HG03571 (cell line): ENCODE measurements around the gene NR2C2.
"Not testable (repeated sequence)": the region's sequence is repeated elsewhere in the genome, so short reads cannot be mapped to it uniquely, and the experiment has no call there.

Experiments
- ATAC-seq: cut with Tn5 transposase; IDR thresholded peaks from one replicate; pipeline ENCODE4 v1.9.1; 2021; ENCODE audit not compliant: unreplicated experiment

Gene NR2C2

DNA sequence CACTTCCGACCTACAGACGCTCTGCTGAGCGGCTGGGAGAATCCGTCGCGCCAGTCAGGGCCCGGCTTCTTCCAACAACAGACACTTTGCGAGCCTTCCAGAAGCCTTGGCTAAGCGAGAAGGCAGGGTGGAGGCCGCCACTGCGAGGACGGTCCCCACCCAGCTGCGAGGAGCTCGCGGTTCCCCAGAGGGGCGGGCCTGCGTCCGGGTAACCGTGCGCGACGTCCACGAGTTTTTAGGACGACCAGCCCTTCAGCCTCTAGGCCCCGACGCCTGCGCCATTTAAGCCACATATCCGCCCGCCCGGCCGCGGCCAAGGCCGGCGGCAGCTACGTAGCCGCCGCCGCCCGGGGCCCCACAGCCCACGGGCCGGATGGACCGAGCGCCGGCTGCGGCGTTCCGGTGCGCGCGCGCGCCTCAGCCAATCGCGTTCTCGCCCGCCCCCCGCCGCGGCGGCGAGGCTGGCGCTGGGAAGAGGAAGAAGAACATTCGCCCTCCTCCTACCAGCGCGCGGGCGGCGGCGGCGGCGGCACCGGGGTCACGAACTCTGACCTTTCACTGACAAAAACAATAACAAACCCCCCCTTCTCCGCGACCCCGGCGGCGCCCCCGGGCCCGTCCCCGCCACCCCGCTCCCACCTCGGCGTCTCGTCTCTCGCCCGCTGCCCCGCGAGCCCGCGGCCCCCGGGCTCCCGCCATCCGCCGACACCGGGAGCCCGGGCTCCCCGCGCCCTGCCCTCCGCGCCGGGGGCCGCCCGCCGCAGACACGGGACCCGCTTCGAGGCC is at the start of gene NR2C2:
Gene NR2C2, plus strand, starts transcription at position 484 of the 786 bp plus-strand sequence. CDS start 56,332 bp downstream, outside the sequence.
- peak; percentile 56 for ATAC-seq

DNA sequence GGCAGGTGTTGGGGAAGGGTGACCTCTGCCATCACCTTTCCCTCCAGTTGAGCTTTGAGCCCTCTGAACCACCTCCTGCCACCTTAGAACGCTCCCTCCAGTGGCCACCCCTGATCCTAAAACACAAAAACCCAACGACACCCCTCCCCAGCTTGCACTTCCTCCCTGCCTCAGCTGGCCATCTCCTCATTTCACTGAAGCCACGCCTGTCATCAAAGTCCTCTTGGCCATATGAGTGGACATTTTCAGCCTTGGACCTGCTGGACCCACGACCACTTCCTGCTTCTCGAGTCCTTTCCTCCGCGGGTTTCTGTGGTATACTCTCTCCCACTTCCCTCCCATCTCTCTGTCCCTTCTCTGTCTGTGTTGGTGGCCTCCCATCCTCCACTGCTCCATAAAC is 48.5 kb upstream of the NR2C2 start:
- ATAC-seq = no peak

DNA sequence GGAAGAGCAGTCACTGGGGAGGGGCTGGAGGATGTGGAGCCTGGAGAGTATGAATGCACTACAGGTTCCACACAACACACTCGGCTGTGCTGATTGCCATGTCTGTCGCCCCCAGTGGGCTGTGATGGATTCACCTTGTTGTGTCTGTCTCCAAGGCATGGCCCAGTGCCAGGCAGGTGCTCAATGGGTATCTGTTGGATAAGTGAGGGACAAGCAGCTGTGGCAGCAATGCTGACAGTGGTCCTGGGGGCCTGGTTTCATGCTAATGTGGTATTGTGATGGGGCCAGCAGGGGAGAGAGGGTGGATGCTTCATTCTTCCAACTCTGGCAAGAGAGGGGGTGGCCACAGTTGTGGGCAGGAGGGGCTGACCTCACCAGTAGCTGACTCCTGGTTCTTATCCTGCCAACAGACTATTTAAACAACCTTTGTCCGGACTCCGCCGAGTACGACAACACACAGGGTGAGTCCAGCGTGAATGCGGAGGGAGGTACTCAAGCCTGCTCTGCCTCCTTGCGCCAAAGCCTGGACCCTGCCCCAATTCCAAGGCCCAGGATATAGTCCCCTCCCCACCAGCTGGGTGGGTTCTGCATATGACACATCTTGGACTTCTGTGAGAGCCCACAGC is 47.3 kb upstream of the NR2C2 start:
- ATAC-seq = no peak

DNA sequence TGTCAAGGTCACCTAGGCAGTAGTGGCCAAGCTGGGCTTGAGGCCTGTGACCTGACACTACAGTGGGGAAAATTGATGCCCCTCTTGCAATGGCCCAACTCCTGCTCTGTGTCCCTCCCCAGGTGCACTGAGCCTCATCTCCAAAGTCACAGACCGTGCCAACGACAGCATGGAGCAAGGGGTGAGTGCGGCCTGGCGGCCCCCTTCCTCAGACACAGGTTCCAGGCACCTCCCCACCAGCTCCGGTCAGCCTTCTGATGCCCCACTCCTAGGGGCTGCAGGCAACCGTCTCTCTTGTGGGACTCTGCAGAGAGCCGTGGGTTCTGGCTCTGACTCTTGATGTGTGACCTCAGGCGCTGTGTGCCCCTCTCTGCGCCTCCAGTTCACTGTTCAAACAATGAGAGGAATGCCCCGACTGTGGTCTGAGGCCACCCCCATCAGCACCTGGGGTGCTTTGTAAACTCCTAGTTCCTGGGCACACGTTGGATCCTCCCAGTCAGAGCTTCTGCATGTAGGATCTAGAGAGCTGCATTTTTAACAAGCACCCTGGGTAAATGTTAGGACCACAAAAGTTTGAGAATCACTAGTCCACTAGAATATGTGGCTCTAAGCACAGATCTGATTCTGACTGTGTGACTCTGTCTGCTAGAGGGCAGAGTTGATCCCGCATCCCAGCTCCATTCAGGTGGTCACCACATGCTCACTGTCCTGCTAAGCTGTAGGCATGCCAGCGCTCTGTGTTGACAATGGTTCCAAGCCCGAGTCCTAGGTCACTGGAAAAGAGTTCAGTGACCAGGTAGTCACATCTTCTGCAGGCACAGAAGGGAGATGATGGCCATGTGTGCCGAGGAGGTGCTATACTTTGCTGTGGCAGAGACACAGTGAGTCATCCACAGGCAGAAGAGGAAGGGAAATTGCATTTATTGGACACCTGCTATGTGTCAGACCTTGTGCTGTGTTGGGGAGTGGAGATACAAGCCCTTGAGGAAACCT is 46.2 kb upstream of the NR2C2 start:
- no peak for ATAC-seq

DNA sequence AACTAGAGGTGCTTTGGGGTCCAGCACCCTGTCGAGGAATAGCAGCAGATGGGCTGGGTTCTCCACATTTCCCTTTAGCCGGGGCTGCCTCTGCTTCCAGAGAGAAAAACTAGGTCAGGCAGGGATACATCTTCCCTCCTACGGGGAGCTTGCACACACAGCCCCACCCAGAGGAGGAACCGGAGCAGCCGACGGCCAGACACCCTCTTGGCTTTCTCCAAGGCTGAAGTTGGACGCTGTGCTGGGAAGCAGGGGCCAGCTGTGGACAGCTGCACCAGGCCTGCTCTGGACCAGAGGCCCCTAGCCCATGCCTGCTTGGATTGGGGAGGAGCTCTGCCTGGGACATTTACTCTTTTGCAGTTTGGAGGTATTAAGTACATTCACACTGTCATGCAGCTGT is 44.7 kb upstream of the NR2C2 start:
- no peak for ATAC-seq

DNA sequence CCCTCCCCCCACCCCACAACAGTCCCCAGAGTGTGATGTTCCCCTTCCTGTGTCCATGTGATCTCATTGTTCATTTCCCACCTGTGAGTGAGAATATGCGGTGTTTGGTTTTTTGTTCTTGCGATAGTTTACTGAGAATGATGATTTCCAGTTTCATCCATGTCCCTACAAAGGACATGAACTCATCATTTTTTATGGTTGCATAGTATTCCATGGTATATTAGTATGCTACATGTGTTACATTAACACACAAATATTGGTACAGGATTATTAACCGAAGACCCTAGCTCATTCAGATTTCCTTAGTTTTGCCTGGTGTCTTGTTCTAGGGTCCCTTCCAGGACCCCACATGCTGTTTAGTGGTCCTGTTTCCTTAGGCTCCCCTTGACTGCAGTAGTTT is 43.9 kb upstream of the NR2C2 start:
- ATAC-seq = not testable (repeated sequence)

DNA sequence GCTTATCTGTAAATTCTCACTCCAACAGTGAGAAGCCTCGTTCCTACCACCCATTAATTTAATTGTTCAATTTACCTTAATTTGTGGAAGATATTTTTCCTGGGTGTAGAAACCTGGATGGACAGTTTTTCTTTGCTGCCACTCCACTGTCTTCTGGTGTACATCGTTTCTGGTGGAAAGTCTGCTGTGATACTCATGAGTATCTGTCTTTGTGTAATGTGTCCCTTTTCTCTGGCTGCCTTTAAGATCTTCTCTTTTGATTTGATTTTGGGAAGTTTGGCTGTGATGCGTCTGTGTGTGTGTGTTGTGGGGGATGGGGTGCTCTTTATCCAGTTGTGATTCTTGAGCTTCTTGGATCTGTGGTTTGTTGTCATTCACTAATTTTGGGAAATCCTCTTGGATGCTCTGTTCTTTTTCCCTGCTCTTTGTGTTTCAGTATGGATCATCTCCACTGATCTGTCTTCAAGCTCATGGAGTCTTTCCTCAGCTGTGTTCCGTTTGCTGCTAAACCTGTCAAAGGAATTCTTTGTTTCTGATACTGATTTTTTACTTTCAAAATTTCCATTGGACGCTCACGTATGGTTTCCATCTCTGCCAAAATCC is 42.2 kb upstream of the NR2C2 start:
- no peak for ATAC-seq

DNA sequence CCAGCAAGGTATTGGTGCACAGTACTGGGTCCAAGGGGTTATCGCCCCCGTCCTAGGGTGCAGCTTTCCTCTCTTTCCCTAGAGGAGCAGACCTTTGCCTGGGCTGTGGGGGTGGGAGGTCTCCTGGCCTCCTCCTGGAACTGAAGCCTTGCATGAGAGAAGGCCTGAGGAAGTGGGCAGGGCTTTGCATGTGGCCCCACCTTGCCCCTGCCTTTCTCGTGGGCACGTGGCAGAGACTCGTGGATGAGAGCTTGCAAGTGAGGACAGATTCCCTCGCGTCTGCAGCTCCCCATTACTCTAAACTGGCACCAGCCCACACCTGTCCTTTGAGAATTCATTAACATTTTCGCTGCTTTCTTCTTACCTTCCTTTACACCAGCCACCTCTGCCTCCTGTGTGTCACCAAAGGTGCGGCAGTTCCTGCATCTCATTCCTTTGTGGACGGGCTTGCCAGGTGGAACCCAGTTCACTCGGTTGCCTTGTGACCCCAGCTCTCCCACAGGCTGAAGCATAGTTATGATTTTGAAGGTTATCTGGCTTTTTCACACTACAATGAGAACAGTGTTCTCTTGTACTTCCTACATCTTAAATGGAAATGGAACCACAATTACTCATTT is 40.9 kb upstream of the NR2C2 start:
- no peak for ATAC-seq

DNA sequence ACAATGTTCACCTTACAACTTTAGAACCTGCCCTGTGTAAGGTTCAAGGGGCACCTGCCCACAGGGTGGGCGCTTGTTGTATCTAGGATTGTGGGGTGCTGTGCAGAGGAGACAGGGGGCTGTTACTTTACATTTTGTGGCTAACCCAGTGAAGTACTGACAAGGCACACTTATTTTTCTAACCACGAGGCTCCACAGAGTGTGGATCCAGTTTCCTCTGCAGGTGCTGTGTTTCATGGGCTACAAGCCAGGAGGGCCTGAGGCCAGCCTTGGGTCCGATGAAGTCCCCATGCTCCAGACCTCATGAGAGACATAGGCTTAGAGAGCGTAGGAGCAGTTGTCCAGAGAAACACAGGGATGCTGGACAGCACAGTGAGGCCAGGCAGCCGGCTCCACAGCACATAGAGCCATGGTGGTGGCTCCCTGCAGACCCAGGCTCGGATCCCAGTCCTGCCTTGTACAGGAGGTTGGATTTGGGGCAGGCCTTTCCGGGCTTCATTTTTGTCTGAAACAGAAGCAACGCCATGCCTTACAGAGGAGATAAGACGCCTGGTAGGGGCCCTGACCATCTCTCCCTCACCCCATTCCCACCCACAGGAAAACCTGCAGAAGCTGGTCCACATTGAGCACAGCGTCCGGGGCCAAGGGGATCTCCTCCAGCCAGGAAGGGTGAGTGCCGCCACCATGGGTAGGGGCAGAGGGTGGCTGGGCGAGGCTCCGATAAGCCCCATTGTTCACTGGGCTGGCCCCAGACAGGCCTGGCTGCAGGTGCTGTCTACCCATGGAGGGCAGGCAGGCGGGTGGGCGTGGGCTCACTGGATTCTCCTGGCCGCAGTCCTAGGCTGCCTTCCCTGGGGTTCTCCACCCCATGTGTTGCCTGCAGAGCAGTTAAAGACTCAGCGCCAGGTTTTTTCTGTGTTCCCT is 40.1 kb upstream of the NR2C2 start:
- no peak for ATAC-seq

DNA sequence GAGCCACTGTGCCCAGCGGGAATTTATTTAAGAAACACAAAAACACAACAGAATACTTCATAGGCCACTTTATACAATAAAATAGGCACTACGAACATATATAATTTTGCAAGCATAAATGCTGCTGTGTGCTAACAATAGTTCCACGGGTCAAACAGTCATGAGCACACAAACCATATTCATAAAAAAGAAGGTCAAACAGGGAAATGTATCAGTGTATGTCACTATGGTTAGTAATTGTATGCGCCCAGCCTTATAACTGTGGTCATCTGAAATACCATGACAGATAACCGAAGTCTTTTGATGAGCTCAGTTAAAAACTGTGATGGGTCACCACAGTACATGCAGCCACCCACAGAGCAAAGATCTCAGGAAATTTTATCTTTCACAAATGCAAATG is 38.1 kb upstream of the NR2C2 start:
- no peak for ATAC-seq

DNA sequence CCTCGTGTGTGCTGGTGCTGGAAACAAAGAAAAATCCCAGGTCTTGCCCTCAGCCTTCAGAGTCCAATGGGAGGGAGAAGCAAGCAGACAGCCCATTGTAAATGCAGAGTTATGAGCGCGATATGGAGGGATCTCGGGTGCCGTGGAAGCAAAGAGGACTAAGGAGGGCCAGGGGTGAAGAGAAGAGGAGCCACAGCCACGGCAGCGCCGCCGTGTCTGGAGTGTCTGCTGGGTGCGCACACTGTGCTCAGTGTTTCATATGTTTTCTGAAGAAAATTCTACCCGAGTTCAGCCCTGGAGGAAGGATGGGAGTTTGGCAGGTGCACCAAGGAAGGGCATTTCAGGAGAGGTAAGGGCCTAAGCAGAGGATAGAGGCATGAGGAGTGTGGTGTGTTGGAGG is 35.7 kb upstream of the NR2C2 start:
- ATAC-seq = no peak

DNA sequence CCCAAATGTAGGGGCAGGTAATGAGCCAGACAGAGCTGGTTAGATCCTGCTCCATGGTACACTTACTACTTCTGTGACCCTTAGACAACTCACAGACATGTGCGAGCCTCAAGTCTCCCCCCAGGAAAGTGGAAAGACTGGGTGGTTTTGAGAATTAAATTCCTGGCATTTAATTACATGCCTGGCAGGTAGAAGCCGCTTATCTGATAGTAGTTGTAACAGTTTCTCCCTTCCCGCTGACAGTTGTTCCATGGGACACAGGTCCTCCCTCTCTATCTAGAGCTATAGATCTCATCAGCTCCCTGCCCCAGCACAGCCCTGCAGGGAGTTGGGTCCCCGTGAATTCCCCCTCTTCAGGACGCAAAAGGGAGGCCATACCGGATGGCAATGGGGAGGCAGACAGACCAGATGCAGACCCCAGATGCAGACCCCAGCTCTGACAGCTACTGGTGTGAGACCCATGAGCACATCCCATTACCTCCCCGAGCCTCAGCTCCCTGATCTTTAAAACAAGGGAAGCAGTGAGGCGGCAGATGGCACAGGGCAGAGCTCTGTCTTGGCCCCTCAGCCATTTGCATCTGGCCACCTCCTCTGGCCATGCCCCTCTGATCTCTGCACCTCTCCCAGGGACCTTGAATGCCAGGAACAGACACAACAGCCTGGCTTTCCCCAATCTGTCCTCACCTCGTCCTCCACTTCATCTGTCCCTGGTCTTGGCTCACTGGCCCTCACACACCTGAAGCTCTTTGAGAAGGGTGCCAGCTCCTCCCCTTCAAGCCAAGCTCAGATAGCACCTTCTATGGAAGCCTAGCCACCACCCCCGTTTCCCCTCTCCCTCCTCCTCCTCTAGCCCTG is 34.1 kb upstream of the NR2C2 start:
- ATAC-seq = no peak

DNA sequence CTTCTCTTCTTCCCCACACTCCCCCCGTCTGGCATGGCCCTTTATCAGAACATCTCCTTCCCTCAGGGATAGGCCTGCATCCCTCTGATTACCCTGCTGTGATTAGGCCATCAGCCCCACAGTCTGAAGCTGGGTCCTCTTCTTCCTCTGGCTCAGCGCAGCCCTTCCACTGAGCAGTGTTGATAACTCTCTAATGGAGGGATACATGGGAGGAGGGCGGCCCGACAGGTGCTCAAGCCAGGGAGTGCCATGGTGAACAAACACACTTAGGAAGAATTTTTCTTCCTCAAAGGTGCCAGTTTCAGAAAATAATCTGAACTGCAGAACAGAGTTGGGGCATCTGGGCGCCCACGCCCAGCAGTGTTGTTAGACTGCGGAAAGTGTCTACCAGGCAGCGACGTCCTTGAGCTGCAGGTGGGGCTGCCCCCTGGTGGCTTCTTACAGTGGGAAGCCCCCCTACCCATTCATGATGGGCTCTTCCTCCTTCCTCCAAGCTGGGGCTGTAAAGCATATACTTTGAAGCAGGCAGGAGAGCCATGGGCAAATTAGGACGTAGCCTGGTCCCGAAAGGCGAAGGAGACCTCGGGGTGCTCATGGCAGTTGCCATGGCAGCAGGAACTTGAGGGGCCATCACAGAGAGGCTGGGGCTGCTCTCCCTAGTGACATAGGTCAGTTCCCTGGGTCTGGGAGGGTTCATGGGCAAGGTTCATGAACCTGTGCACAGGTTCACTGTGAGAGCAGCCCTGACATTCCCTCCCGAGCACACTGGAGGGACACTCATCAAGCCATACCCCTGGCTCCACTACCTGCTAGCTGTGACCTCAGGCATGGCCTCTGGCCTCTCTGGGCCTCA is 33.2 kb upstream of the NR2C2 start:
- ATAC-seq = no peak

DNA sequence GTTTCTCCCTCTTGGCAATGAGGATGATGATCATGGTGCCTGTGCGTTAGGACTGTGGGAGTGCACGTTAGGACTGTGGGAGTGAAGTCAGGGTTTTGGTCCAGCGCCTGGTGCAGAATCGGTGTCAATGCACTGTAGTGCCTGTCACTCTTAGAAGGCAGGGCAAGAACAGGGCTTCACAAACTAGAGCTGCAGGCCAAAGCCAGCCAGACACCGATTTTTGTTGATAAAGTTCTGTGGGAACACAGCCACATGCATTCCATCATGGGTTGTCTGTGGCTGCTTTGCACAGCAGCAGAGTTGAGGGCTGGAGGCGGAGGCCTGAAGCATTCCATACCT is 32.6 kb upstream of the NR2C2 start:
- no peak for ATAC-seq

DNA sequence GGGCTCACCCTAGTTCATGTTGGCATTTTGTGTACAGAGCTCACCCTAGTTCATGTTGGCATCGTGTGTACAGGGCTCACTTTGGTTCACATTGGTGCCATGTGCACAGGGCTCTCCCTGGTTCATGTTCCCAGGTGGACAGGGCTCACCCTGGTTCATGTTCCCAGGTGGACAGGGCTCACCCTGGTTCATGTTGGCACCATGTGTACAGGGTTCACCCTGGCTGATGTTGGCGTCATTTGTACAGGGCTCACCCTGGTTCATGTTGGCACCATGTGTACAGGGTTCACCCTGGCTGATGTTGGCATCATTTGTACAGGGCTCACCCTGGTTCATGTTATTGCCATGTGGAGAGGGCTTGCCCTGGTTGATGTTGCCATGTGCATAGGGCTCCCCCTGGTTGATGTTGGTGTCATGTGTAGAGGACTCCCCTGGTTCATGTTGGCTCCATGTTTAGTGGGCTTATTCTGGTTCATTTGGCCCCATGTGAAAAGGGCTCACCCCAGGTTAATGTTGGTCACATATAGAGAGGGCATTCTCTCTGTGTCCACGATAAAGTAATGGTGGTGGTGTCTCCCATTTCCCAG is 31.7 kb upstream of the NR2C2 start:
- no peak for ATAC-seq

DNA sequence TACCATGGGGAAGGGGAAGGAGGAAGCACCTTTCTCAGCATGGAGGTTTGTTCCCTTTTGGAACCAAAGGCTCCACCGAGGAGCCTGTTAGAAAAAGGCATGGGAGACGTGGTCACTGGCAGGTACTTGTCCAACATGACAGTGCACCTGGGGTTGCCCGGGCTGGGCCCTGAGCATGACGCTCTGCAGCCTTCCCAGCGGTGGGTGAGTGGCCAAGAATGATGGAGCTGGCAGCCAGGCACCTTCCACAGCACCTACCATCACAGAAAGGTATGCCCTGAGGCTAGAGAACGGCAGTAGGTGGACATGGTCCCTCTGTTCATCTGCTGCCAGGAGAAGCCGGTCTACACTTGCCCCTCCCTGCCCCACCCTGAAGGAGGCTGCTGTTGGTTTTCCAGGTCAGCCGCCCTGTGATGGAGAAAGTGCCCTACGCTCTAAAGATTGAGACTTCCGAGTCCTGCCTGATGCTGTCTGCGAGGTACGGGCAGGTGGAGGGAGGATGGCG is 29.0 kb upstream of the NR2C2 start:
- no peak for ATAC-seq

DNA sequence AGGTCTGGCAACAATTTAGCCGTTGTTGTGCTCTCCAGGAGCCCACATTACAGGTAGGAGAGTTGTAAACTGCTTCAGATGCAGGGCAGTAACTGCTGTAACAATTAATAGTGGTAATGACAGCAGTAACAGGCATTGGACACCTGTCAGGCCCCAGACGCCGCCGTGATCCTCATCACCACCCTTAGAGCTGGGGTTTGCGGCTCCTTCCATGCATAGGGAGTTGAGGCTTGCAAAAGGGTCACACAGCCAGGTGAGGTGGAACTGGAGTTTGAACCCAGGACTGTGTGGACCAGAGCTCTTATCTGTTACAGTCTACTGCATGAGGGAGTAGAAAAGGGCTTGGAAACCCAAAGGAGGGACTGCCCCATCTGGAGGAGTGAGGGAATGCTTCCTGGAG is 26.8 kb upstream of the NR2C2 start:
- no peak for ATAC-seq
